Skin epidermis (tissue), 12 donors: ENCODE data around the gene PFN1.

Experiments
- H3K27ac ChIP-seq, 21 experiments: fragments of 200-600 bp; sonication (generic) in 11 of 21; one replicate each; pipeline ENCODE4 v1.5.0; 2020; ENCODE audit warnings: mild to moderate bottlenecking in 3 of 21, inconsistent platforms in 2 of 21, moderate library complexity in 2 of 21
- H3K4me3 ChIP-seq, 7 experiments: fragments of 200-600 bp; sonication (generic) in 2 of 7; one replicate each; pipeline ENCODE4 v1.5.0; 2020; ENCODE audit warnings: inconsistent platforms in 2 of 7, mild to moderate bottlenecking in 2 of 7, moderate library complexity in 1 of 7

PFN1 gene

GRCh38 chr17:4948166-4948930 is at the start of gene PFN1:
TSS of gene PFN1 (minus strand) at chr17:4948530. CDS start at chr17:4948394, 136 bp downstream.
- Histone ChIP-seq H3K27ac (peak within 1 kb of the TSS; percentile 83 to 100 (median 99)), H3K4me3 (peak within 1 kb of the TSS; percentile 91 to 100 (median 99))

- Histone ChIP-seq H3K27ac (peak within 1 kb of the TSS; percentile 52 to 97 (median 90)), H3K4me3 (peak within 1 kb of the TSS; percentile 71 to 95 (median 89))
These were observed 49.1 kb upstream of the PFN1 start, which contains the start of the genes INCA1 and KIF1C for GRCh38 chr17:4997302-4998026. TSS of gene INCA1 (minus strand) at chr17:4997522. CDS start at chr17:4994437, 3,085 bp downstream. TSS of gene KIF1C (plus strand) at chr17:4997950. CDS start at chr17:5000247, 2,297 bp downstream.

DNA sequence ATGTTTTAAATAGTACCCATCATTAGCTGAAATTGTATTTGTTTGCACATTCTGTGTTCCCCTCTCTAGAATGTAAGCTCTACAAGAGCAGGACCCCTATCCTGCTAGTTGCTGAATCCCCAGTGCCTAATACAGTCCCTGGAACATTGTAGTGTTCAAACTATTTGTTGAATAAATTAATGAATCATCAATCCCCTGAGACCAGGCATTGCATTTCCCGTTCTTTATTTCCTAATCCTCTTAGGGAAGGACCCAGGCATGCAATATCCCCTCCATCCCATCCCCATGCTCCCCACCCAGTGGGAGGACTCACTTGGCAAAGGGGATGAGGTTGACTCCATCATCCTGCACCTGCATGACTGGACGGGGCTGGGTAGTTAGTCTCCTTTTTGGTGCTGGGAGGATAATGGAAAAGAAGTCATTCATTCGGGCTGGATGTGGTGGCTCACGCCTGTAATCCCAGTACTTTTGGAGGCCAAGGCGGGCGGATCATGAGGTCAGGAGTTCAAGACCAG is 45.8 kb upstream of the PFN1 start:
- Histone ChIP-seq H3K27ac (no peak overlapping the region), H3K4me3 (no peak overlapping the region)

DNA sequence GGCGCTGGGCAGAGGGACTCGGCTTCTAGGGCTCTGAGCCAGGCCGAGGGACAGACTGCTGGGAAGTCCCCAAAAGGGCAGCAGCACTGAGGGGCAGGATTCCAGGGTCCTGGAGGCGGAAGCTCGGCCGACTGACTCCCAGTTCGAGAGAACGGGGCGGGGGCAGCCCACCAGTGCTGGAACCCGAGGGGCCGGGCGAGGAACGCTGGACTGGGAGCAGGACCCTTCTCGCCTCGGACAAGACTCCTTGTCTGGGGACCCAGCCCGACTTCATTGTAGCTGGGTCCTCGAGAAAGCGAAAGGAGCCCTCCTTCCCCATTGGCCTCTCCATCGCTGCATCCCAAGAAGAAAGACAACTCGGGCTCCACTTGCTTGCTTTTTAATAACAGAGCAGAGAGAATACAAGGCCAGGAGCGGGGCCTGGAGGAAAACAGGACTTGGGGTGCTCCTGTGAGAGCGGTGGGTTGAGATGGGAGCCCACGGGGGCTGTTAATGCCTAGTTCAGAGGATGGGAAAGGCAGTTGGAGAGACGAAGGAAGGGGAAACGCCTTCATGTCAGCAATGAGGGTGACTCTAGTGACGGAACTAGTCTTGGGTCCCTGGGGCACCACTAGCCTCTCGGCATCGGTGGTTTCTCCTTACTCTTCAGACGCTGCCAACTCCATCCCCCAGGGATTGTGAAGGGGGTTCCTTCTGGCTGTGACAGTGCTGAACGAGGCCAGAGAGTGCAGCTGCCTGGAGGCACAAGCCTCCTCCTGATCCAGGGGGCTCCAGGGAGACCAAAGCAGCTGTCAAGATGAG is 39.6 kb upstream of the PFN1 start:
- Histone ChIP-seq H3K27ac (peak overlapping the region; percentile 43 to 99 (median 95)), H3K4me3 (peak overlapping the region; percentile 74 to 99 (median 95))

DNA sequence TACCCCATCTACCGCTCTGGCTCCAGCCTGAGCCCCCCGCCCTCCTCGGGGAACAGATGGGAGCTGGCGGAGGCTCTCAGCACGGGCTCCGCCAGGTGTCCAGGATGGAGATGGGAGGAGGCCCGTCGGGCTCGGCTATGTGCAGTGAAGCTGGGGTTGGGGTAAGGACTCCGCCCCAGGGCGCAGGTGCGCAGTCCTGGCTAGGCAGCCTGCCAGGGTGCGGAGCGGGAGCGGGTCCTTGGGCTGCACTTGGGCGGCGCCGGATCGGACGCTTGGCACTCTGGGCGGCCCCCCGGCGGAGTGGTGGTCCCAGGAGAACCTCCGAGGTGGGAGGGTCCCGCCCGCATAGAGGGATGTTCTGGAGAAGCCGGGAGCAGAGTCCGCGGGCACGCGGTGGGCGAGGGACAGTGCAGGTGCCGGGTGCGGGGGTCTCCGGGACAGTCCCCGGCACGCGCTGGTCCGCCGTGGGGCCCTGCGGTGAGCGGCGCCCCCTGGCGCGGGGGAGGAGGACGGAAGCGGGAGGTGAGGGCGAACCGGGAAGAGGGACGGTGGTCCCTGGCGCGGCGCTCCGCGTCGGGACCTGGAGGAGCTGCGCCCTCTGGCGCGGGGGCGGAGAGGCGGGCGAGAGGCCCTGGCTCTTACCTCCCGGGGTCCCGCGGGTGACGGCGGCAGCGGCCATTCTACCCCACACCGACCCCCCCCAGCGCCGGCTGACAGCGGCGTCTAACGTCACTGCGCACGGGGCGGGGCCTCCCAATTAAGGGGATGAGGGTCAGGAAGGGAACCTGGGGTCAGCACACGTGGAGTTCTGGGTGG is 38.8 kb upstream of the PFN1 start, which contains the start of gene CAMTA2:
Gene CAMTA2 (minus strand): TSS at position 725 of the 816 bp plus-strand sequence. CDS start 1,453 bp downstream, outside the sequence.
- Histone ChIP-seq H3K27ac (peak within 1 kb of the TSS; percentile 43 to 99 (median 95)), H3K4me3 (peak within 1 kb of the TSS; percentile 74 to 99 (median 95))

DNA sequence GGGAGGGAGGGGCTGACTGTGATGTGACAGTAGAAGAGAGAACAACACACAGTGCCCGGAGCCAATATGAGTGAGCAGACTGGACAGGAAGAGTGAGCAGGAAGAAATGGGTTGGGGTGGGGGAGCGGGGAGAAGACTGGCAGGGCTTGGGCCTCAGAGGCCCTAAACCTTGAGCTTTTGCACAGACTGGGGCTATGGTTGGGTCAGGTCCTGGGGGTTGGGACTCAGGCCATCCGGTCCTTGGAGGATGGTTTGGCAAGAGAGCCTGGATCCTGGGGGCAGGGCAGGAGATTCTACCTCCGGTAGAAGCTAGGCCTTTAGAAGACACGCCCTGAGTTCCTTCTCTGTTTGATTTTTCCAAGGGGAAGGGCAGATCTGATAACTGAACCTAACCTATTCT is 38.1 kb upstream of the PFN1 start:
- Histone ChIP-seq H3K27ac (peak overlapping the region; percentile 43 to 99 (median 95)), H3K4me3 (peak overlapping the region; percentile 74 to 99 (median 95))

- H3K27ac ChIP-seq = no peak overlapping the region
- no peak overlapping the region for H3K4me3 ChIP-seq
These were observed 34.0 kb upstream of the PFN1 start for GRCh38 chr17:4982305-4982704.

DNA sequence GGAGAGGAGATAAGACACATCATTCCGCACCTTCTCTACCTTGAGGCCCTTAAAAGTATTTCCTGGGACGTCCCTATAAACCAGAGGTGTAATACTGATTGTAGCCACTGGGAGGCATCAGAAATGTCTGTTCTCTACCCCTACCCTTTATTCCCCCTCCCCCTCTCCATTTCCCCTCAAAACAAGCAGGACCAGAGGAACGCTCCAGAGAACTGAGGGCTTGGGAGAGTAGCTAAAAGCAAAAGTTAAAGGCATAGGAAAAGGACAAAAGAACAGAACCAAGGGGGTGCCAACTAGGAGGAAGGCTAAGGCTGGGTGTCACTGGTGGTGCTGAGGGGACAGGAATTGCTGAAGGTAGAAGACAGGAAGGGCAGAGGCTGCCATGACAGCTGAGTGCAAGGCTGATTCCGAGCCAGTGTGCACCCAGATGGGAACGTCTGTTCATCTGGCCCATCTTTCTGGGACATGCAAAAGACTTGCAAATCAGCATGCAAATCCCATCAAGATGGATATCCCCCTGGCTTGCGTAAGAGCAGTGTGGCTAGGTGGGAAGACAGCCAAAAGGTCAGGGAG is 32.4 kb upstream of the PFN1 start:
- Histone ChIP-seq H3K4me3 (no peak overlapping the region), H3K27ac (peak overlapping the region in 2 of 21 experiments; percentile 14 to 61)

GRCh38 chr17:4978726-4979125 is 30.4 kb upstream of the PFN1 start:
- peak overlapping the region in 4 of 21 experiments; percentile 3 to 62 (median 50) for H3K27ac ChIP-seq

DNA sequence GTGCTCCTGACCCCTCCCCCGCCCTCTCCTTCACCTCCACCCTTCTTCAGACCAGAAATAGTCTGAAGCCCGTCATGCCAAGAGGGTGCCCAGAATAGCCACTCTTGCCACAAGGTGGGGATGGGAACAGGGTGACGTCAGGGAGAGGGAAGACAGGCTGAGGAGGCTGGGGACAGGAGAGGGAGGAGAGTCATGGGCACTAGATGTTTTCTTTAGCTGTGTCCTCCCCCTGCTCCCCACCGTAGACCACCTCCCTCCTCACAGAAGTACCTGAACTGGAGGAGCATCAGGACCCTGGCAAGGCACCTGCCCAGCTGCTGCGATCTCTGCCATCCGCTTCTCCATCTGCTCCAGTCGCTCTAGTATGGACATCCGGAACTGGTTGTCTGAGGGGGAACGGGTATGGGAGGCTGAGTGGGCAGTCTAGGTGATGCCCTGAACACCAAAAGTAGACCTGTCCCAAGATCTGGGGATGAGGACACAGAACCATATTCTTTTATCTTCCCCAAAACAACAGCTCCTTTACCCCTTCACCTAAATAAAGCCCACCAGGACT is 25.9 kb upstream of the PFN1 start:
- H3K27ac ChIP-seq = no peak overlapping the region
- H3K4me3 ChIP-seq = no peak overlapping the region

More at GRCh38 chr17:4978726-4979125, 30.4 kb upstream of the PFN1 start:
- H3K4me3 ChIP-seq = no peak overlapping the region

DNA sequence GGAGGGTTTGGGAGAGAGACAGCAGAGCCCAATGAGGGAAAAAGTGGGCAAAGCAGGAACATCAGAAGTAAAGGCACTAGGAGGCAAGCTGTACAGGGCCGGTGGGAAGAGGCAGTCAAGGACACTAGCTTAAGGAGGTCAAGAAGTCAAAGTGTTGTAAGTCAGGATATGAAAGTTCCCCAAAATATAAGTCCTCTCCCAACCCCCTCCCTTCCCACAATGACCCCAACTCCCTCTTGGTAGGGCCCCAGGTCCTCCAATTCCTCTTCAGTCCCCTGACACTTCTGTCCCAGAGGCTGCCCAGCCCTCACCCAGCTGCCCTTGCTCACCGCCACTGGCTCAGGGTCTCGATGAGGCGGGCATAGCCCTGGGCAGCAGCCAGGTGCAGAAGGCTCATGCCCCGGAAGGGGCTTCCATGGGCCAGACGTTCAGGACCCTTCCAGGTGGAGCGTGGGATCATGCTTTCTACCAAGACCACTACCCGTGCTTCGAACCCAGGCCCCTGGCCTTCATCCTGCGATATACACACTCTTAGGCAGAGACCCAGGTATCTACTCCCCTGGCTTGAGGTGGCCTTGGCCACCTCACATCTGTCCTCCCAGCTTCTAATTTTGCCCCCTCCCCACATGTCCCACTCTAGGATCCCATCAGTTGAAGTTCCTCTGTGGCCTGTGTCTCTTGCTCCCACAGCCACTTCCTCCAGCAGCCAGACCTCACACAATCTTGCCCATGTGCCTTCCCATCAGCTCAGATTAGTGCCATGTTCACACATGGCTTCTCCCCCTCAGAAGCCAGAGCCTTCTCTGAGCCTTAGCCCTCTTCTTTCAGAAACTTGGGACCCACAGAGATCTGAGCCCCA is 25.2 kb upstream of the PFN1 start:
- H3K27ac ChIP-seq = peak overlapping the region in 1 of 21 experiments; percentile 3
- H3K4me3 ChIP-seq = no peak overlapping the region

GRCh38 chr17:4972752-4973151 is 24.4 kb upstream of the PFN1 start:
- peak overlapping the region in 1 of 21 experiments; percentile 6 for H3K27ac ChIP-seq
- H3K4me3 ChIP-seq = no peak overlapping the region

DNA sequence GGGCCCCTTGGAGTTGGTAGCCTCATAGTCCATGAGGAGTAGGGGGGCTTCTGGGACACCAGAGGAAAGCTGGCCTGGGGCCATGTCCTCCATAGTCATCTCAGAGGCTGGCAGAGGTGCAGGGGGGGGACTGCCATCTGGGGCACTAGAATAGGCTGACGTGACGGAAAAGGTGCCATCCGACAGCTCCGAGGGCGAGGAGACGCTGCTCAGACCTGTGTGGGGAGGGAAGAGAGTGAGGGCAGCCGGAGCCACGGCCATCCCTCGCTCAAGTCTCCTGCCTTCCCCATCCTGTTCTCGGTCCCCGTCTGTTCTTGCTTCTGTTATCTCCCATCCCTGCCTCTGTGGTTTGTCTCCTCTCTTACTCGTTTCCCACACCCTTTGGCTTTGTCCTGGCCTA is 24.0 kb upstream of the PFN1 start:
- no peak overlapping the region for H3K4me3 ChIP-seq
- peak overlapping the region in 2 of 21 experiments; percentile 6 to 29 for H3K27ac ChIP-seq

DNA sequence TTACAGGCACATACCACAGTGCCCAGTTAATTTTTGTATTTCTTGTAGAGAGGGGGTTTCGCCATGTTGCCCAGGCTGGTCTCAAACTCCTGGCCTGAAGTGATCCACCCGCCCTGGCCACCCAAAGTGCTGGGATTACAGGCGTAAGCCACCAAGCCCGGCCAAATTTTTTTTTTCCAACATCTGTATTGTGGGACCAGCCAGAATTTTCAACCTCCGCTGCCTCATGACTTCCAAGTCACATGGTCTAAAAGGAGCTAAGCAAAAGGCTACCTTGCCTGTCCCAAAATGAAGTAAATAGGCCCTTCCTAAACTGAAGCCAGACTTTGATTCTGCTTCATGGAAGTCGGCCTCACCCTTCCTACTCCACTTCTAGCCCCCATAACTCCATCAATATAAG is 23.5 kb upstream of the PFN1 start:
- H3K4me3 ChIP-seq = no peak overlapping the region
- H3K27ac ChIP-seq = peak overlapping the region in 2 of 21 experiments; percentile 6 to 29

- peak overlapping the region in 10 of 21 experiments; percentile 8 to 99 (median 90) for H3K27ac ChIP-seq
- H3K4me3 ChIP-seq = no peak overlapping the region
These were observed 21.9 kb upstream of the PFN1 start for GRCh38 chr17:4970273-4970672.

GRCh38 chr17:4969551-4970173 is 21.3 kb upstream of the PFN1 start:
- Histone ChIP-seq H3K27ac (peak overlapping the region in 17 of 21 experiments; percentile 22 to 99 (median 93)), H3K4me3 (peak overlapping the region in 1 of 7 experiments; percentile 59)
